ENCODE results near the gene ZNF747. TPM values are rescaled to one million over a fixed set of nuclear protein-coding genes. Genes with fewer than 3 reads are reported as not detected.

ZNF747 gene
- total and polyA plus RNA-seq, 10 of the 15 experiments (the other 5 are each of a cell fraction or from before 2014, with no cell fraction given), result 1.0 to 13.0 (median 7.2) TPM

DNA sequence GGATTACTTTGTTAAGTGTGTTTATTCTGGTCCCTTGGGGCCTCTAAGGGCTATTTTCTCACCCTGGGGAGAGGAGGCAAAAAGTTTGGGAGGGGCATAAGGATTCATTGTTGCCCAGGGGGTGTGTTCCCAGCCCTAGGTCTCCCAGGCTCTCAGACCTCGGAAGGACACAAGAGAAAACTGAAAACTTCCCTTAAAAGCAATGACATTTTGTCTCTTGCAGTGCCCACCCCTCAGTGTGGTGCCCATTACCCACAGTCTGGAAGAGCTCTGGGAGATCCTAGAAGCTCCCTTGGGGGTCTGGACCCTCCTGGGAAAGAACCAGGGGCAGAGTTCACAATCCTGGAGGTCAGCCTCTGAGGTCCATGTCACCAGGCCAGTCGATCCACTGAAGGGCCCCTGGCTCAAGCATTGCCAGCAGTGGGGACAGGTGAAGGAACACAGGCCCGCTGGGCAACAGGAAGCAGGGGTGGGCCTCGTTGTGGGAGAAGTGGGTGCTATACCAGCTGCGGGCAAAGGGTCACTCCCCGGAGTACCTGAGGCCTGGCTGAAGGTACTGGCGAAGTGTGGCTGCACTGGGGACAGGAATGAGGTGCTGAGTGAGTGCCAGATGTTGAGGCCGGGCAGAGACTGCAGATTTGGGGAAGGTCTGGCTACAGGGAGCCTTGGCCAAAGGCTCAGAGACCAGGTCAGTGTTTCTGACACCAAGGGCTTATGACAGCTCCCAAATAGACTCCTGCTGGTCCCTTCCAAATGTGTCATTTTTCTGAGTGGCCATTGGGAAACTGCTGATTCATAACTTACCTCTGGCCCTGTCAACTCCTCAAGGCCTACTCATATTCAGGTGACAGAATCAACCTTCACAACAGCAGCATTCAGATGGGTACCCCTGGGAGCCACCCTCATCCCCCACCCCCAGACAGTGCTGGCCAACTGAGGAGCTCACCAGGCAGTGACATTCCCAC lies 4.6 kb upstream of the ZNF747 start:
- BruUV-seq (replicated peaks), result no TSS peak
- intact Hi-C loops (cut with micrococcal nuclease; ENCODE audit: unreplicated experiment), result loop anchor here (5.0 kb wide), 1 partner anchor 92 kb away; the partner anchor contains the start of gene SEPHS2
- FAIRE-seq, result no peak
- Histone ChIP-seq H3K4me2 (ENCODE audit: control insufficient read depth, insufficient read depth) (no peak overlapping the region), H3K36me3 (ENCODE audit: control insufficient read depth in 2 of 2, insufficient read depth in 2 of 2, low read length in 1 of 2) (no peaks in the 10 kb centered on the region), H2AFZ (ENCODE audit: control insufficient read depth, low read depth, low read length) (no peak overlapping the region), H3K4me1 (ENCODE audit: control insufficient read depth, insufficient read depth, low read length) (no peaks in the 10 kb centered on the region), H3K79me2 (ENCODE audit: control insufficient read depth, insufficient read depth, low read length) (peaks cover 17% of the 10 kb centered on the region), H3K27me3 (replicated peaks in 1 of 2; ENCODE audit: control insufficient read depth in 2 of 2, insufficient read depth in 2 of 2, low read length in 1 of 2) (no peaks in the 10 kb centered on the region), H3K27ac (ENCODE audit: control insufficient read depth, insufficient read depth) (no peak overlapping the region), H3K4me3 (no peak overlapping the region), H4K20me1 (ENCODE audit: control insufficient read depth, insufficient read depth) (no peaks in the 10 kb centered on the region), H3K9ac (ENCODE audit: control insufficient read depth, insufficient read depth, low read length) (no peak overlapping the region), H3K9me3 (replicated peaks; ENCODE audit: control insufficient read depth, insufficient read depth, low read length) (no peaks in the 10 kb centered on the region)
- CTCF ChIA-PET, result interaction anchor here (1.0 kb wide), 1 partner anchor 109 kb away, joined by 3 read pairs; the partner anchor contains the start of gene DCTPP1
- 70% methylated on average over 8 of the region's 8 CpGs for WGBS (ENCODE audit: insufficient coverage, insufficient replicate concordance, low lambda C conversion rate, missing lambda C conversion rate)
- POLR2A ChIA-PET, result no interaction called here
- in situ Hi-C loops (cut with MboI), result no loop called here
- DNase-seq (ENCODE audit: low read depth, low spot score), result no peak
- SMC1A ChIA-PET (ENCODE audit: uncharacterized antibody, unreplicated experiment), result interaction anchor here (1.2 kb wide), 1 partner anchor 90 kb away, joined by 3 read pairs; no protein-coding TSS in a partner anchor
- TF ChIP-seq MTA3 (IDR thresholded peaks at IDR 0.05; ENCODE audit: borderline replicate concordance, low read length) (no peak), BACH1 (IDR thresholded peaks at IDR 0.05; ENCODE audit: borderline replicate concordance) (no peak), EGR1 (IDR thresholded peaks at IDR 0.05; ENCODE audit: borderline replicate concordance in 1 of 2, low read depth in 2 of 2, low read length in 2 of 2) (no peak), SP1 (IDR thresholded peaks at IDR 0.05; ENCODE audit: low read depth, low read length) (no peak), ATF7 (IDR thresholded peaks at IDR 0.05; ENCODE audit: low read depth) (no peak), ESRRA (IDR thresholded peaks at IDR 0.05; ENCODE audit: low read length) (no peak), ASH2L (IDR thresholded peaks at IDR 0.05; ENCODE audit: borderline replicate concordance, low read depth) (no peak), SUPT20H (IDR thresholded peaks at IDR 0.05; ENCODE audit: borderline replicate concordance, control insufficient read depth, low read depth, low read length) (no peak), TCF3 (IDR thresholded peaks at IDR 0.05; ENCODE audit: borderline replicate concordance, insufficient read depth, low read depth, low read length) (no peak), POLR2A (IDR thresholded peaks at IDR 0.05; ENCODE audit: low read depth, low read length) (no peak), ZNF24 (IDR thresholded peaks at IDR 0.05) (no peak), POU2F2 (IDR thresholded peaks at IDR 0.05; ENCODE audit: borderline replicate concordance, low read depth, low read length) (no peak), YY1 (IDR thresholded peaks at IDR 0.05; ENCODE audit: low read depth, low read length) (no peak), EED (IDR thresholded peaks at IDR 0.05; ENCODE audit: low read depth) (no peak), CBX3 (IDR thresholded peaks at IDR 0.05; ENCODE audit: borderline replicate concordance, low read depth) (no peak)
- TF ChIP-seq, protein P1, sequence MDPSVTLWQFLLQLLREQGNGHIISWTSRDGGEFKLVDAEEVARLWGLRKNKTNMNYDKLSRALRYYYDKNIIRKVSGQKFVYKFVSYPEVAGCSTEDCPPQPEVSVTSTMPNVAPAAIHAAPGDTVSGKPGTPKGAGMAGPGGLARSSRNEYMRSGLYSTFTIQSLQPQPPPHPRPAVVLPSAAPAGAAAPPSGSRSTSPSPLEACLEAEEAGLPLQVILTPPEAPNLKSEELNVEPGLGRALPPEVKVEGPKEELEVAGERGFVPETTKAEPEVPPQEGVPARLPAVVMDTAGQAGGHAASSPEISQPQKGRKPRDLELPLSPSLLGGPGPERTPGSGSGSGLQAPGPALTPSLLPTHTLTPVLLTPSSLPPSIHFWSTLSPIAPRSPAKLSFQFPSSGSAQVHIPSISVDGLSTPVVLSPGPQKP (IDR thresholded peaks at IDR 0.05; ENCODE audit: low read depth, low read length), result no peak
- TF ChIP-seq, protein P2, sequence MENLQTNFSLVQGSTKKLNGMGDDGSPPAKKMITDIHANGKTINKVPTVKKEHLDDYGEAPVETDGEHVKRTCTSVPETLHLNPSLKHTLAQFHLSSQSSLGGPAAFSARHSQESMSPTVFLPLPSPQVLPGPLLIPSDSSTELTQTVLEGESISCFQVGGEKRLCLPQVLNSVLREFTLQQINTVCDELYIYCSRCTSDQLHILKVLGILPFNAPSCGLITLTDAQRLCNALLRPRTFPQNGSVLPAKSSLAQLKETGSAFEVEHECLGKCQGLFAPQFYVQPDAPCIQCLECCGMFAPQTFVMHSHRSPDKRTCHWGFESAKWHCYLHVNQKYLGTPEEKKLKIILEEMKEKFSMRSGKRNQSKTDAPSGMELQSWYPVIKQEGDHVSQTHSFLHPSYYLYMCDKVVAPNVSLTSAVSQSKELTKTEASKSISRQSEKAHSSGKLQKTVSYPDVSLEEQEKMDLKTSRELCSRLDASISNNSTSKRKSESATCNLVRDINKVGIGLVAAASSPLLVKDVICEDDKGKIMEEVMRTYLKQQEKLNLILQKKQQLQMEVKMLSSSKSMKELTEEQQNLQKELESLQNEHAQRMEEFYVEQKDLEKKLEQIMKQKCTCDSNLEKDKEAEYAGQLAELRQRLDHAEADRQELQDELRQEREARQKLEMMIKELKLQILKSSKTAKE (IDR thresholded peaks at IDR 0.05; ENCODE audit: low read depth, poor library complexity, severe bottlenecking), result no peak
- RAD21 ChIA-PET (ENCODE audit: unreplicated experiment), result interaction anchor here (1.4 kb wide), 1 partner anchor 59 kb away, joined by 5 read pairs; no protein-coding TSS in a partner anchor
- ATAC-seq, result no peak
